ENCODE results near the gene CDCP1. TPM values are rescaled to one million over a fixed set of nuclear protein-coding genes. Genes with fewer than 3 reads are reported as not detected.

The CDCP1 gene
- total and polyA plus RNA-seq, 4 donors = 0.33 to 8.9 (median 3.0) TPM

- Histone ChIP-seq H3K27me3 (ENCODE audit: control insufficient read depth in 1 of 2, insufficient read depth in 2 of 2, low read length in 1 of 2) (no peaks in the 10 kb centered on the region), H3K9me3 (ENCODE audit: control insufficient read depth, low read length) (no peaks in the 10 kb centered on the region), H3K27ac (ENCODE audit: low read depth in 1 of 2, low read length in 2 of 2) (no peak overlapping the region), H3K36me3 (ENCODE audit: control insufficient read depth in 1 of 2, insufficient read depth in 2 of 2, low read length in 1 of 2) (no peaks in the 10 kb centered on the region), H3K4me1 (ENCODE audit: control insufficient read depth in 1 of 2, insufficient read depth in 2 of 2, low read length in 2 of 2) (peaks cover 0 to 3% of the 10 kb centered on the region in 2 donors), H3K4me3 (ENCODE audit: low read length in 2 of 2) (no peak overlapping the region)
- ATAC-seq (ENCODE audit: low FRiP score) = no peak
- intact Hi-C loops (cut with DNase I) = loop anchor here in 1 of 2 donors (5.0 kb wide), 1 partner anchor 80 kb away; no protein-coding TSS in a partner anchor
- no peak for DNase-seq
- 88 to 90% methylated on average over 3 of the region's 3 CpGs for WGBS, 2 donors
These were observed 104.0 kb downstream of the CDCP1 start for GRCh38 chr3:45042162-45042561.

- DNase-seq (no peak), ATAC-seq (ENCODE audit: low FRiP score) (no peak)
- no peak overlapping the region for H3K27ac ChIP-seq (ENCODE audit: low read depth in 1 of 2, low read length in 2 of 2)
- WGBS, 2 donors = 83 to 90% methylated on average over 2 of the region's 2 CpGs
- H3K4me3 ChIP-seq (ENCODE audit: low read length in 2 of 2) = no peak overlapping the region
- H3K9me3 ChIP-seq (ENCODE audit: control insufficient read depth, low read length) = no peaks in the 10 kb centered on the region
- no peaks in the 10 kb centered on the region for H3K36me3 ChIP-seq (ENCODE audit: control insufficient read depth in 1 of 2, insufficient read depth in 2 of 2, low read length in 1 of 2)
- intact Hi-C loops (cut with DNase I) = loop anchor here (2.0 to 5.0 kb wide), 2 partner anchors 81 to 169 kb away; no protein-coding TSS in a partner anchor
- H3K4me1 ChIP-seq (ENCODE audit: control insufficient read depth in 1 of 2, insufficient read depth in 2 of 2, low read length in 2 of 2) = peaks cover 0 to 3% of the 10 kb centered on the region in 2 donors
- no peaks in the 10 kb centered on the region for H3K27me3 ChIP-seq (ENCODE audit: control insufficient read depth in 1 of 2, insufficient read depth in 2 of 2, low read length in 1 of 2)
These were observed 104.5 kb downstream of the CDCP1 start for GRCh38 chr3:45041666-45042065.

- ATAC-seq (ENCODE audit: low FRiP score) = peak; percentile 89
- no peaks in the 10 kb centered on the region for H3K27me3 ChIP-seq (ENCODE audit: control insufficient read depth in 1 of 2, insufficient read depth in 2 of 2, low read length in 1 of 2)
- no peaks in the 10 kb centered on the region for H3K9me3 ChIP-seq (ENCODE audit: control insufficient read depth, low read length)
- 2 to 3% methylated on average over 11 of the region's 11 CpGs for WGBS, 2 donors
- no peak overlapping the region for H3K27ac ChIP-seq (ENCODE audit: low read depth in 1 of 2, low read length in 2 of 2)
- no peaks in the 10 kb centered on the region for H3K4me1 ChIP-seq (ENCODE audit: control insufficient read depth in 1 of 2, insufficient read depth in 2 of 2, low read length in 2 of 2)
- peak; percentile 94 to 95 for DNase-seq
- intact Hi-C loops (cut with DNase I) = loop anchor here (5.0 to 10.0 kb wide), 3 partner anchors 61 to 627 kb away; partner anchors contain the start of genes EXOSC7 (in 1 of the 2) and ZDHHC3 (in 1 of the 2)
- H3K4me3 ChIP-seq (ENCODE audit: low read length in 2 of 2) = no peak overlapping the region
- H3K36me3 ChIP-seq (ENCODE audit: control insufficient read depth in 1 of 2, insufficient read depth in 2 of 2, low read length in 1 of 2) = no peaks in the 10 kb centered on the region
These were observed 108.3 kb downstream of the CDCP1 start for GRCh38 chr3:45037720-45038455.

GRCh38 chr3:45035441-45036301 lies 110.5 kb downstream of the CDCP1 start:
- H3K27me3 ChIP-seq (ENCODE audit: control insufficient read depth in 1 of 2, insufficient read depth in 2 of 2, low read length in 1 of 2) = no peaks in the 10 kb centered on the region
- no peaks in the 10 kb centered on the region for H3K4me1 ChIP-seq (ENCODE audit: control insufficient read depth in 1 of 2, insufficient read depth in 2 of 2, low read length in 2 of 2)
- H3K9me3 ChIP-seq (ENCODE audit: control insufficient read depth, low read length) = no peaks in the 10 kb centered on the region
- H3K36me3 ChIP-seq (ENCODE audit: control insufficient read depth in 1 of 2, insufficient read depth in 2 of 2, low read length in 1 of 2) = no peaks in the 10 kb centered on the region
- WGBS, 2 donors = 23 to 26% methylated on average over 63 to 64 of the region's 64 CpGs
- no peak overlapping the region for H3K27ac ChIP-seq (ENCODE audit: low read depth in 1 of 2, low read length in 2 of 2)
- H3K4me3 ChIP-seq (ENCODE audit: low read length in 2 of 2) = no peak overlapping the region
- ATAC-seq (ENCODE audit: low FRiP score) (peak; percentile 49), DNase-seq (peak; percentile 60 to 83)
- intact Hi-C loops (cut with DNase I) = loop anchor here (5.0 to 10.0 kb wide), 3 partner anchors 58 to 629 kb away; partner anchors contain the start of genes EXOSC7 (in 1 of the 2) and ZDHHC3 (in 1 of the 2)

GRCh38 chr3:45034612-45035252 lies 111.4 kb downstream of the CDCP1 start:
- no peaks in the 10 kb centered on the region for H3K4me1 ChIP-seq (ENCODE audit: control insufficient read depth in 1 of 2, insufficient read depth in 2 of 2, low read length in 2 of 2)
- H3K27ac ChIP-seq (ENCODE audit: low read depth in 1 of 2, low read length in 2 of 2) = no peak overlapping the region
- DNase-seq = peak; percentile 82 to 91

GRCh38 chr3:45033791-45034190 lies 112.4 kb downstream of the CDCP1 start:
- Histone ChIP-seq H3K27me3 (ENCODE audit: control insufficient read depth in 1 of 2, insufficient read depth in 2 of 2, low read length in 1 of 2) (no peaks in the 10 kb centered on the region), H3K4me1 (ENCODE audit: control insufficient read depth in 1 of 2, insufficient read depth in 2 of 2, low read length in 2 of 2) (no peaks in the 10 kb centered on the region), H3K36me3 (ENCODE audit: control insufficient read depth in 1 of 2, insufficient read depth in 2 of 2, low read length in 1 of 2) (no peaks in the 10 kb centered on the region), H3K27ac (ENCODE audit: low read depth in 1 of 2, low read length in 2 of 2) (no peak overlapping the region), H3K9me3 (ENCODE audit: control insufficient read depth, low read length) (no peaks in the 10 kb centered on the region), H3K4me3 (ENCODE audit: low read length in 2 of 2) (no peak overlapping the region)
- DNase-seq = peak in 1 of 2 donors; percentile 63
- intact Hi-C loops (cut with DNase I) = loop anchor here in 1 of 2 donors (10.0 kb wide), 1 partner anchor 631 kb away; no protein-coding TSS in a partner anchor
- no peak for ATAC-seq (ENCODE audit: low FRiP score)
- WGBS, 2 donors = 90 to 95% methylated on average over 6 of the region's 6 CpGs

More at GRCh38 chr3:45034612-45035252, 111.4 kb downstream of the CDCP1 start:
- Histone ChIP-seq H3K27me3 (ENCODE audit: control insufficient read depth in 1 of 2, insufficient read depth in 2 of 2, low read length in 1 of 2) (no peaks in the 10 kb centered on the region), H3K36me3 (ENCODE audit: control insufficient read depth in 1 of 2, insufficient read depth in 2 of 2, low read length in 1 of 2) (no peaks in the 10 kb centered on the region), H3K4me3 (ENCODE audit: low read length in 2 of 2) (no peak overlapping the region), H3K9me3 (ENCODE audit: control insufficient read depth, low read length) (no peaks in the 10 kb centered on the region)
- intact Hi-C loops (cut with DNase I) = loop anchor here (5.0 to 10.0 kb wide), 3 partner anchors 57 to 630 kb away; partner anchors contain the start of genes EXOSC7 (in 1 of the 2) and ZDHHC3 (in 1 of the 2)
- WGBS, 2 donors = 88 to 95% methylated on average over 3 of the region's 3 CpGs
- ATAC-seq (ENCODE audit: low FRiP score) = peak; percentile 40
